HepG2 (cell line): ENCODE results near the gene ANLN. TPM values are rescaled to one million over a fixed set of nuclear protein-coding genes. Genes with fewer than 3 reads are reported as not detected.
A peak's percentile ranks its signal among the peaks of the same experiment; 100 is the strongest.

Source experiments
- ELF4 ChIP-seq: sonication (generic); formaldehyde crosslinking; IDR thresholded peaks from 2 replicates; pipeline ENCODE4 v1.5.0; 2020; ENCODE audit warnings: missing genetic modification reagents, mild to moderate bottlenecking, moderate library complexity, borderline replicate concordance
- GATA4 ChIP-seq: sonication (generic); IDR thresholded peaks from 2 replicates; pipeline ENCODE4 v1.6.1; 2016; ENCODE audit warnings: antibody characterized with exemption, low read depth, borderline replicate concordance
- GTF2F1 ChIP-seq: fragments of 150-350 bp; IDR thresholded peaks from 2 replicates; pipeline ENCODE4 v1.6.1; 2014; ENCODE audit warnings: low read length
- HDAC2 ChIP-seq: sonication (generic); formaldehyde crosslinking; IDR thresholded peaks from 2 replicates; pipeline ENCODE4 v1.4.0; 2020; ENCODE audit warnings: missing genetic modification reagents
- NCOR1 ChIP-seq: fragments of 200-600 bp; sonication (generic); IDR thresholded peaks from 2 replicates; pipeline ENCODE4 v1.7.0; 2017; ENCODE audit warnings: antibody characterized with exemption, low read length, borderline replicate concordance
- POGZ ChIP-seq: sonication (generic); formaldehyde crosslinking; IDR thresholded peaks from 2 replicates; pipeline ENCODE4 v1.4.0; 2020; ENCODE audit warnings: mild to moderate bottlenecking, missing genetic modification reagents
- SALL1 ChIP-seq: sonication (generic); formaldehyde crosslinking; IDR thresholded peaks from 2 replicates; pipeline ENCODE4 v1.8.0; 2022; ENCODE audit warnings: mild to moderate bottlenecking, missing genetic modification reagents
- SMAD1 ChIP-seq: sonication (generic); formaldehyde crosslinking; IDR thresholded peaks from 2 replicates; pipeline ENCODE4 v1.4.0; 2020; ENCODE audit warnings: missing genetic modification reagents, low read depth, mild to moderate bottlenecking, borderline replicate concordance
- SUZ12 ChIP-seq: fragments of 150-350 bp; IDR thresholded peaks from 2 replicates; pipeline ENCODE4 v1.6.1; 2014; ENCODE audit warnings: low read depth, low read length
- TEAD3 ChIP-seq: optimal IDR thresholded peaks from 2 replicates; pipeline ENCODE3; 2016; ENCODE audit warnings: borderline replicate concordance
- ZMYM2 ChIP-seq: sonication (generic); formaldehyde crosslinking; IDR thresholded peaks from 2 replicates; pipeline ENCODE4 v1.8.0; 2022; ENCODE audit warnings: mild to moderate bottlenecking, missing genetic modification reagents
- ZMYM3 ChIP-seq: sonication (generic); formaldehyde crosslinking; IDR thresholded peaks from 2 replicates; pipeline ENCODE4 v1.5.1; 2020; ENCODE audit warnings: mild to moderate bottlenecking, missing genetic modification reagents
- ZNF432 ChIP-seq: sonication (generic); formaldehyde crosslinking; IDR thresholded peaks from 2 replicates; pipeline ENCODE4 v1.5.0; 2020; ENCODE audit warnings: missing genetic modification reagents, mild to moderate bottlenecking, borderline replicate concordance
- ZNF788 ChIP-seq: sonication (generic); formaldehyde crosslinking; IDR thresholded peaks from 2 replicates; pipeline ENCODE4 v1.5.0; 2020; ENCODE audit warnings: mild to moderate bottlenecking, missing genetic modification reagents, borderline replicate concordance
- polyA plus RNA-seq, 8 experiments: library from polyadenylated mRNA; depleted of rRNA in 3 of 8; stranded (reverse) in 7 of 8; unstranded in 1 of 8; fragments of >200 nt; fragmentation: Illumina TruSeq in 4 of 8; extraction: Trizol in 4 of 8; gene quantifications; 2 replicates each; pipeline versions ENCODE4 v1.2.1 to v1.2.3, GENCODE V29; 2011 to 2016; ENCODE audit warnings: low read depth in 4 of 8, missing spikeins in 1 of 8, mixed read lengths in 1 of 8; ENCODE audit not compliant: insufficient read depth in 1 of 8
- total RNA-seq, 5 experiments: library from RNA; depleted of rRNA; stranded (reverse); fragments of >200 nt; fragmentation: Illumina TruSeq; extraction: Trizol; gene quantifications; 2 replicates each; pipeline ENCODE4 v1.2.3, GENCODE V29; 2016; ENCODE audit warnings: low read depth in 1 of 5
- TF ChIP-seq, protein P1 (sequence below): sonication (generic); formaldehyde crosslinking; IDR thresholded peaks from 2 replicates; pipeline ENCODE4 v1.5.1; 2020; ENCODE audit warnings: mild to moderate bottlenecking, missing genetic modification reagents, borderline replicate concordance
- TF ChIP-seq, protein P2 (sequence below): sonication (generic); formaldehyde crosslinking; IDR thresholded peaks from 2 replicates; pipeline ENCODE4 v1.8.0; 2022; ENCODE audit warnings: missing genetic modification reagents, mild to moderate bottlenecking, inconsistent platforms, borderline replicate concordance
- TF ChIP-seq, protein P3 (sequence below): IDR thresholded peaks from 2 replicates; pipeline ENCODE4 v1.6.1; 2016; ENCODE audit warnings: low read depth
- TF ChIP-seq, protein P4 (sequence below): sonication (generic); formaldehyde crosslinking; IDR thresholded peaks from 2 replicates; pipeline ENCODE4 v1.8.0; 2022; ENCODE audit warnings: mild to moderate bottlenecking, missing genetic modification reagents; ENCODE audit not compliant: insufficient replicate concordance

ANLN gene
- total and polyA plus RNA-seq, 2 of the 13 experiments (the other 11 are each of a cell fraction or from before 2014, with no cell fraction given), result 20.0 to 72.0 TPM

DNA sequence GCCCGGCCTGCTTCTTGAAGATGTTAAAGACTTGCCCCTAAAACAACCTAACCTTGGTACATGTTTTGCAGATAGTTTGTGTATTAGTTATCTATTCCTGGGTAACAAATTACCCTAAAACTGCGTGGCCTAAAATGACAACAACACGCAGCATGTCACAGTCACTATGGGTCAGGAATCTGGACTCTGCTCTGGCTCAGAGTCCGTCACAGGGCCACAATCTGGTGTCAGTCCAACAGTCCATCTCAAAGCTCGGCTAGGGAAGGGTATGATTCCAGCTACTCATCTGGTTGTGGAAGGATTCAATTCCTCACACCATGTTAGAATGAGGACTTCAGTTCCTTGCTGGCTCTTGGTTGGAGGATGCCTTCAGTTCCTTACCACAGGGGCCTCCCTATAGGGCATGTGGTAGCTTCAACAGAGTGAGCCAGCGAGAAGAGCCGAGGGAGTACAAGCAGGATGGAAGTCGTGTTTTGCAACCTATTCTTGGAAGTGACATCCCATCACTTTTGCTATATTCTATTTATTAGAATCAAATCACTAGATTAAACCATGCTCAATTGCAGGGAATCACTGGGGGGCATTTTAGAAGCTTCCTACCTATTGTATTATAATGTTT is 71.3 kb downstream of the ANLN start (continued):
- TF ChIP-seq GATA4 (no peak), SALL1 (CRISPR knock-in tag) (peak; percentile 72), ZNF432 (CRISPR knock-in tag) (no peak), NCOR1 (peak; percentile 81; the same call in 1 of the 2 replicates), GTF2F1 (no peak), SMAD1 (CRISPR knock-in tag) (no peak), ELF4 (CRISPR knock-in tag) (0 out of 2 replicates have a peak, but pooled peaks have one; percentile 31), HDAC2 (CRISPR knock-in tag) (peak; percentile 21; the same call in 1 of the 2 replicates), TEAD3 (CRISPR knock-in tag) (peak; percentile 83), POGZ (CRISPR knock-in tag) (peak; percentile 69), SUZ12 (no peak), ZNF788 (CRISPR knock-in tag) (0 out of 2 replicates have a peak, but pooled peaks have one; percentile 19), ZMYM3 (peak; percentile 48; the same call in 1 of the 2 replicates), ZMYM2 (CRISPR knock-in tag) (peak; percentile 80)
- TF ChIP-seq, protein P1, sequence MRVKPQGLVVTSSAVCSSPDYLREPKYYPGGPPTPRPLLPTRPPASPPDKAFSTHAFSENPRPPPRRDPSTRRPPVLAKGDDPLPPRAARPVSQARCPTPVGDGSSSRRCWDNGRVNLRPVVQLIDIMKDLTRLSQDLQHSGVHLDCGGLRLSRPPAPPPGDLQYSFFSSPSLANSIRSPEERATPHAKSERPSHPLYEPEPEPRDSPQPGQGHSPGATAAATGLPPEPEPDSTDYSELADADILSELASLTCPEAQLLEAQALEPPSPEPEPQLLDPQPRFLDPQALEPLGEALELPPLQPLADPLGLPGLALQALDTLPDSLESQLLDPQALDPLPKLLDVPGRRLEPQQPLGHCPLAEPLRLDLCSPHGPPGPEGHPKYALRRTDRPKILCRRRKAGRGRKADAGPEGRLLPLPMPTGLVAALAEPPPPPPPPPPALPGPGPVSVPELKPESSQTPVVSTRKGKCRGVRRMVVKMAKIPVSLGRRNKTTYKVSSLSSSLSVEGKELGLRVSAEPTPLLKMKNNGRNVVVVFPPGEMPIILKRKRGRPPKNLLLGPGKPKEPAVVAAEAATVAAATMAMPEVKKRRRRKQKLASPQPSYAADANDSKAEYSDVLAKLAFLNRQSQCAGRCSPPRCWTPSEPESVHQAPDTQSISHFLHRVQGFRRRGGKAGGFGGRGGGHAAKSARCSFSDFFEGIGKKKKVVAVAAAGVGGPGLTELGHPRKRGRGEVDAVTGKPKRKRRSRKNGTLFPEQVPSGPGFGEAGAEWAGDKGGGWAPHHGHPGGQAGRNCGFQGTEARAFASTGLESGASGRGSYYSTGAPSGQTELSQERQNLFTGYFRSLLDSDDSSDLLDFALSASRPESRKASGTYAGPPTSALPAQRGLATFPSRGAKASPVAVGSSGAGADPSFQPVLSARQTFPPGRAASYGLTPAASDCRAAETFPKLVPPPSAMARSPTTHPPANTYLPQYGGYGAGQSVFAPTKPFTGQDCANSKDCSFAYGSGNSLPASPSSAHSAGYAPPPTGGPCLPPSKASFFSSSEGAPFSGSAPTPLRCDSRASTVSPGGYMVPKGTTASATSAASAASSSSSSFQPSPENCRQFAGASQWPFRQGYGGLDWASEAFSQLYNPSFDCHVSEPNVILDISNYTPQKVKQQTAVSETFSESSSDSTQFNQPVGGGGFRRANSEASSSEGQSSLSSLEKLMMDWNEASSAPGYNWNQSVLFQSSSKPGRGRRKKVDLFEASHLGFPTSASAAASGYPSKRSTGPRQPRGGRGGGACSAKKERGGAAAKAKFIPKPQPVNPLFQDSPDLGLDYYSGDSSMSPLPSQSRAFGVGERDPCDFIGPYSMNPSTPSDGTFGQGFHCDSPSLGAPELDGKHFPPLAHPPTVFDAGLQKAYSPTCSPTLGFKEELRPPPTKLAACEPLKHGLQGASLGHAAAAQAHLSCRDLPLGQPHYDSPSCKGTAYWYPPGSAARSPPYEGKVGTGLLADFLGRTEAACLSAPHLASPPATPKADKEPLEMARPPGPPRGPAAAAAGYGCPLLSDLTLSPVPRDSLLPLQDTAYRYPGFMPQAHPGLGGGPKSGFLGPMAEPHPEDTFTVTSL (CRISPR knock-in tag), result peak; percentile 36; the same call in 1 of the 2 replicates
- TF ChIP-seq, protein P2, sequence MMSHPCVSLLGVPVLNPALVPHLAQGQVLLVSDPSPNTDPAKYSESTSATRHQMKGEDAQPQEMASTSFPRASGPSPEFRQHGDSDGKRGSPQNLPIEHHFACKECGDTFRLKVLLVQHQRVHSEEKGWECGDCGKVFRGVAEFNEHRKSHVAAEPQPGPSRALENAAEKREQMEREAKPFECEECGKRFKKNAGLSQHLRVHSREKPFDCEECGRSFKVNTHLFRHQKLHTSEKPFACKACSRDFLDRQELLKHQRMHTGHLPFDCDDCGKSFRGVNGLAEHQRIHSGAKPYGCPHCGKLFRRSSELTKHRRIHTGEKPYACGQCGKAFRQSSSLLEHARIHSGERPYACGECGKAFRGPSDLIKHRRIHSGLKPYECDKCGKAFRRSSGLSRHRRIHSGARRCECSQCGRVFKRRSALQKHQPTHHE, result no peak
- TF ChIP-seq, protein P3, sequence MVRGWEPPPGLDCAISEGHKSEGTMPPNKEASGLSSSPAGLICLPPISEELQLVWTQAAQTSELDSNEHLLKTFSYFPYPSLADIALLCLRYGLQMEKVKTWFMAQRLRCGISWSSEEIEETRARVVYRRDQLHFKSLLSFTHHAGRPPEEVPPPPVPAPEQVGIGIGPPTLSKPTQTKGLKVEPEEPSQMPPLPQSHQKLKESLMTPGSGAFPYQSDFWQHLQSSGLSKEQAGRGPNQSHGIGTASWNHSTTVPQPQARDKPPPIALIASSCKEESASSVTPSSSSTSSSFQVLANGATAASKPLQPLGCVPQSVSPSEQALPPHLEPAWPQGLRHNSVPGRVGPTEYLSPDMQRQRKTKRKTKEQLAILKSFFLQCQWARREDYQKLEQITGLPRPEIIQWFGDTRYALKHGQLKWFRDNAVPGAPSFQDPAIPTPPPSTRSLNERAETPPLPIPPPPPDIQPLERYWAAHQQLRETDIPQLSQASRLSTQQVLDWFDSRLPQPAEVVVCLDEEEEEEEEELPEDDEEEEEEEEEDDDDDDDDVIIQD (CRISPR knock-in tag), result peak; percentile 72; the same call in 1 of the 2 replicates
- TF ChIP-seq, protein P4, sequence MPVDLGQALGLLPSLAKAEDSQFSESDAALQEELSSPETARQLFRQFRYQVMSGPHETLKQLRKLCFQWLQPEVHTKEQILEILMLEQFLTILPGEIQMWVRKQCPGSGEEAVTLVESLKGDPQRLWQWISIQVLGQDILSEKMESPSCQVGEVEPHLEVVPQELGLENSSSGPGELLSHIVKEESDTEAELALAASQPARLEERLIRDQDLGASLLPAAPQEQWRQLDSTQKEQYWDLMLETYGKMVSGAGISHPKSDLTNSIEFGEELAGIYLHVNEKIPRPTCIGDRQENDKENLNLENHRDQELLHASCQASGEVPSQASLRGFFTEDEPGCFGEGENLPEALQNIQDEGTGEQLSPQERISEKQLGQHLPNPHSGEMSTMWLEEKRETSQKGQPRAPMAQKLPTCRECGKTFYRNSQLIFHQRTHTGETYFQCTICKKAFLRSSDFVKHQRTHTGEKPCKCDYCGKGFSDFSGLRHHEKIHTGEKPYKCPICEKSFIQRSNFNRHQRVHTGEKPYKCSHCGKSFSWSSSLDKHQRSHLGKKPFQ (CRISPR knock-in tag), result no peak
